ENCODE measurements around the gene HEBP2.

Gene HEBP2

DNA sequence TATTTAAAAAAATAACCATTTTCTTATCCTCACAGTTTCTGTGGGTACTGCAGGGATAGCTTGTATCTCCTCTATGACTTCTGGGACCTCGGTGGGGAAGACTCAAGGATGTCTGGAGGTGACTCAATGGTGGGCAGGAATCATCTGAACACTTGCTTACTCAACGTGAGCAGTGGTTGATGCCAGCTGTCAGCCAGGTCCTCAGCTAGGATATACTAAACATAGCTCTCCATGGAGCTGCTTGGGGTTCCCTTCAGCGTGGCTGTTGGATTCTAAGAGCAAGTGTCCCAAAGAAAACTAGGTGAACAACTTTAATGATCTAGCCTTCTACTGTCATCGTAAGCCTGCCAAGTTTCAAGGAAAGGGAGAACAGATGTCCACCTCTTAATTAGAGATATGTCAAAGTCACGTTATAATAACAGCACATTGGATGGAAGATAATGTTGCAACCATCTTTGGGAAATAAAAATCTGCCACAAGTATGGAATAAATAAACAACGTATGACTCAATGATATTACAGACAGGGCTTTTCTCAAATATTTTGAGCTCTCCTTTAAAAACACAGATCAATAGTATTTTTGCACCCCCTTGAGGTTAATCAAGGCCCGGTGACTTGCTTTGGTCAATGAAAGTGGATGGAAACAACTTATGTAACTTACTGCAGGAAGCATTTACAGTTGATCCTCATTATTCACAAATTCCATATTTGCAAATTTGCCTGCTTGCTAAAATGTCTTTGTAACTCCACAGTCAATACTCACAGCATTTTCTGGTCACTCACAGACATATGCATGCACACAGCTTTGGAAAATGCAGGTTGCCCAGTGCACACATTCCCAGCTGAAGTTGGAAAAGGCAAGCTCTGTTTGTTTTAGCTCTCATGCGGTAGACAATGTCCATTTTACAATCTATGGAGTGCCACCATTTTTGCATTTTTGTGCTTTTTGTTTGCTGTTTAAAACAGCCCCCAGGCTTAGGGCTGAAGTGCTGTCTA is 6.6 kb upstream of the HEBP2 start:
- no peak for DNase-seq

DNA sequence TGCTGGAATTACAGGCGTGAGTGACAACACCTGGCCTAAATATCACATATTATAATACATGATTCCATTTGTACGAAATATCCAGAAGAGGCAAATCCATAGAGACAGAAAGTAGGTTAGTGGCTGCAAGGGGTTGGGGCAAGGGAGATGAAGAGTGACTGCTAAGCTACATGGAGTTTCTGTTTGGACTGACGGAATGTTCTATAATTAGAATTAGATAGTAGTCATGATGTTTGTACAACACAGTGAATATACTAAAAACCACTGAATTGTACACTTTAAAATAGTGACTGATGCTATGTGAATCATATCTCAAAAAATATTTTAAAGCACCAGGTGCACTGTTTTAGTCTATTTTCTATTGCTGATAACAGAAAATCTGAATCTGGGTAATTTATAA is 3.7 kb upstream of the HEBP2 start:
- DNase-seq: no peak

DNA sequence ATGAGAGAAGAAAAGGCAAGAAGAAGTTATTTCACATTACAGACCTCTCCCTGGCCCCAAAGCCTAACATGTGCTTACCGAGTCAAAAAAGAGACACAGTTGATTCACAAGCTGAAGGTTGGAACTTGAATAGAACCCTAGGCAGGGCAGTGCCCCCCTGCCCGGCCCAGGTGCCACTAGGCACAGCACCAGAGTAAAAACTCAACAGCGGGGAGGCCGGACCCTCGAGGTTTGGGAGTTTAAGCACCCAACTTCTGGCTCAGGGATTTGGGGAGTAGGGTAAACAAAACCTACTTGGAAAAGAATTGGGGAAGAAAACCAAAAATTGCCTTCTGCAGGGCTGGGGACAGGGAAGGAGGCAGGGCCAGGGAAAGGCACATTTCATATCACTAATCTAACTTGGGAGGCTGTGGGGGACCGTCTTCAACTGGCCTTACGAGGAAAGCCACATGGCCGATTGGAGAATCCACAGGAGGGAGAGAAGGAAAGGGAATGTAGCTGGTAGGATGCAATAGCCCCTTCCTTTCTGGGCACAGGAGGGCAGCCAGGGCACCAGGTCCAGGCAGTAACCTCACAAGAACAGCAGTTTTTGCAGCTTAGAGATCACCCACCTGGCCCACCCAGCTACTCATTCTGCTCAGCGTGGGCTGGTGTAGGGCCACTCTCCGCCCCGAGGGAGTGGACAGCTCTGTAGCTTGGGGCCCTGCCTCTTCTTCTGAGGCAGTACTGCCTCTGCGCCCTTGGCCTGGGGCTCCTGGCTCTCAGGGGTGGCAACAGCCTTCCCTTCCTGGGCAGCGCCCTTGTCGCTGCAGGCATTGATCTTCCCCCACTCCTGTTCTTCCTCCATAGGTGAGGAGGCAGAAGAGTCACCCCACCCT is 1.8 kb upstream of the HEBP2 start:
- DNase-seq: no peak

DNA sequence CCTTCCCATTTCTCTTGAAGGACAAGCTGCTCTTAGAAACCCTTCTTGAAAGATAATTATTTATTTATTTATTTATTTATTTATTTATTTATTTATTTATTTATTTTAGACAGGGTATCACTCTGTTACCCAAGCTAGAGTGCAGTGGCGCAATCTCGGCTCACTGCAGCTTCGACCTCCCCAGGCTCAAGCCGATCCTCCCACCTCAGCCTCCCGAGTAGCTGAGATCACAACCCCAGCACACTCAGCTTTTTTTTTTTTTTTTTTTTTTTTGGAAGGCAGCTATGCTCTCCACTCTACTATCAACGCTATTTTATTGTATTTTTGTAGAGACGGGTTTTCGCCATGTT is 1.2 kb upstream of the HEBP2 start:
- DNase-seq: no peak

DNA sequence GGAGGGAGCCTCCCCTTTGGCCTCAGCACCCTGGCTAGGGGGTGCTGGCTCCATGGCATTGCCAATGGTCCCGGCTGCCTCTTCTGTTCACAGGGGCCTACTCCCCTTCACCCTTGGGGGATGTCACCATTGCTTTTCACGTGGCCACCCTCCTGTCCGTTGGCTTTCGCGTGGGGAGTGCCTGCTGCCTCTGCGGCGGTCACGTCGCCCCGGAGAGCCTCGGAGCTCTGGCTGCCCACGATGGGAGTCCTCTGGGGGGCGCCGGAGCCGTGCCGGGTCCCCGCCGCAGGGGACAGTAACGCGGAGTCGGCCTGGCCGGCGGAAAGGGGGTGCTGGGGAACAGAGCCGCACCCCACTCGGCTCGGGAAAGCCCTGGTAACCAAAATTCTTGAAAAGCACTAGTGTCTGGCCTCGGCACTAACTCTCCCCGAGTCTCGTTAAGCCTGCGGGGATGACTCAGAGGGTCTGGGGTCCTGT is 661 bp upstream of the HEBP2 start:
- peak; percentile 43 for DNase-seq

DNA sequence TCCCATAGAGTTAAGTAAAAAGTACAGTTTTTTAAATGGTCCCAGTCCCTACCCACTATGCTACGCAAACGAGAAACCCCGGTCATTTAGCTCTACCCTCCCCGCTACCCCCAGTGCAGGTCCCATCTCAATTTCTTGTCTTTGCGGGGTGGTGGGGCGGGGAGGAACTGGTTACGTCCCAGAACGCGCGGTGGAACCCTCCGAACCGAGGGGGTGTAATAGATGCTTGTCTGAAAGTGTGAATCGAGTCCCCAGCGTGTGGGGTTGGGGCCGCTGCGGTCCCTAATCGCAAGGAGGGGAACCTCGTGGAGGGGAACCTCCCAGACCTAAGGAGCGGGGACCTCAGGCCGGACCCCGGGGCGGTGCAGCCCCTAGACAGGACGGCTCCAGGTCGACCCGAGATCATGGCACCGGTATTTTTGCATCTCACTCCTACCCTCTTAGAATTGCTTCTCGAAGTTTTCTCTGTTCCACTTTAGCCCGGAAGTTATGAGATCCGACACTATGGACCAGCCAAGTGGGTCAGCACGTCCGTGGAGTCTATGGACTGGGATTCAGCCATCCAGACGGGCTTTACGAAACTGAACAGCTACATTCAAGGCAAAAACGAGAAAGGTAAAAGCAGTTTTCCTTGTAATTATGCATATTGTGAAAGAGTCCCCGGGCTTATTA is 779 bp downstream of the HEBP2 start:
- DNase-seq: peak; percentile 49

DNA sequence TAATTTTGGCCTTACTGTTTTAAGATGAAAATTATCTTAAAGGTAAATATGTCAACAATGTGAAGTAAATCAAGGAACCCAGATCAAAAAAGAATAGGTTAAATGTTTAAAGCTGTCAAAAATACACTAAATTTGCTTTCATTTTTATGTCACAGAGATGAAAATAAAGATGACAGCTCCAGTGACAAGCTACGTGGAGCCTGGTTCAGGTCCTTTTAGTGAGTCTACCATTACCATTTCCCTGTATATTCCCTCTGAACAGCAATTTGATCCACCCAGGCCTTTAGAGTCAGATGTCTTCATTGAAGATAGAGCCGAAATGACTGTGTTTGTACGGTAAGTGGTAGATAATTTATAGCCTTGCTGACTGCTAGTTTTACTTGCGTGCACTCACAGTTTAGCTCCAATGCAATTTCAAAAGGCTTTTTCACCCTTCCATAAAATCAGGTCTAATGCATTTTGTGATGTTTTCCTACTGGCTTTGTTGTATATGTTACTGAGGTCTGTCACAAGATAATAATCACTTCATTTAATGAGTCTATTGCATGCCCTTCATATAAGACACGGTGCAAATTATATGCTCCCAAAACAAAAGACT is 1.9 kb downstream of the HEBP2 start:
- DNase-seq: no peak

DNA sequence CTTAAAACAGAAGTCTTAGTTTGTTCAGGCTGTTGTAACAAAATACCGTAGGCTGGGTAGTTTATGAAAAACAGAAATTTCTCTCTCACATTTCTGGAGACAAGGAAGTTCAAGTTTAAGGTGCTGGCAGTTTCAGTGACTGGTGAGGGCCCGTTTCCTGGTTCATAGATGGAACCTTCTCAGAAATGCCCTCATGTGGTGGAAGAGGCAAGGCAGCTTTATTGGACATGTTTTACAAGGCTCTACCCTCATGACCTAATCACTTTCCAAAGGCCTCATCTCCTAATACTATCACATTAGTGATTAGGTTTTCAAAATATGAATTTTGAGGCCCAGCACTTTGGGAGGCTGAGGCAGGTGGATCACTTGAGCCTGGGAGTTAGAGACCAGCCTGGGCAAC is 2.4 kb downstream of the HEBP2 start:
- no peak for DNase-seq

DNA sequence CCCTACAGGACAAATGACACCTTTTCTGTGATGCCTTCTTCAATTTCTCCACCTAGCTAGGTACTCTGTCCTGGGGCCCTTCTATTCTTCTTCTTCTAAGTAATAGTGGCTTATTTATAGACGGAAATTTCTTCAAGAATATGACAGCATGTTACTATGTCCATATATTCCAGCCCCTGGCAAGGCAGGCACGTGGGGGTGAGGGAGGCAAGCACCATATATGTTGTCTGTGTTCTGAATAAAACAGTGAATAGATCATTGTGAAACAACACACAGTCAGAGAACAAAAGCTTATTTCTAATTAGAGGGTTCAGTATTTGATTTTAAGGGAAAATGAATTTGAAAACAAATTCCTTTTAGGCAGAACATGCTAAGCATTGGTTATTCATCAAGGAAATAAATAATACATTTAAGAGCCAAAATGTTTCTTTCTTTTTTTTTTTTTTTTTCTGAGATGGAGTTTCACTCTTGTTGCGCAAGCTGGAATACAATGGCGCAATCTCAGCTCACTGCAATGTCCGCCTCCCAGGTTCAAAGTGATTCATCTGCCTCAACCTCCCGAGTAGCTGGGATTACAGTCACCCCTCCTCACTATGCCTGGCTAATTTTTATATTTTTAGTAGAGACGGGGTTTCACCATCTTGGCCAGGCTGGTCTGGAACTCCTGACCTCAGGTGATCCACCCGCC is 6.2 kb downstream of the HEBP2 start:
- no peak for DNase-seq

DNA sequence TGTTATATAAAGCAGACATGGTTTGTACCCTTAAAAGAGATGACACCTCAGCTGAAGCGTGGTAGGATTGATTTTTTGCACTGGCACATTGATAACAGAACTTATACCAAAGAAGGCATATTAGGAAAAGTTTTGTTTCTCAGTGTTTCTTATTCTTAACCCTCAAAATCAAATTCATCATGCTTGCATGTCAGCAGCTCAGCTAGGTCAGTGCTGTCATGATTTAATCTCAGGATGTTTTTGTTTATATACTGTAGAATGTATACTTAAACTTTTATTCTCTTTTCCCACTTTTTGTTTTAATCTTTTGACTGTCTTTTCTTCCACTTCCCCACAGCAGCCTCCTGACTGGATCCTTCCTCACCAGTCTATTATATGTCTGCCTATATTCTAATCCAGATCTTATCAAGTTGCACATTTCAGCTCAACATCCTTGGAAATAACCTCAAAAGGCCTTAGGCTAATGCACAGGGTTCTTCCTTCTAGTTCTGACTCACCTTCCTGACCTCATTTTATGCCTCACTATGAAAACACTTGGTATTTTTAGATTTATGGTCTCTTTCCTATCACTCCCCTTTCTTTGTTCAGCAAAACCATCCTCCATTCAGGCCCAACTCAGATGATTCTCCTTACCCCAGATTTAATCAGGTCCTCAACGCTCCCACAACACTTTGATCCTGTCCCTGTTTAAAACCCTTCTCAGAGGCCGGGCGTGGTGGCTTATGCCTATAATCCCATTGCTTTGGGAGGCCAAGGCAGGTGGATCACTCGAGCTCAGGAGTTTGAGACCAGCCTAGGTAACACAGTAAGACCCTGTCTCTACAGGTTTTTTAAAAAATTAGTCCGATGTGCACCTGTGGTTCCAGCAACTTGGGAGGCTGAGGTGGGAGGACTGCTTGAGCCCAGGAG is 7.2 kb downstream of the HEBP2 start:
- DNase-seq: no peak

DNA sequence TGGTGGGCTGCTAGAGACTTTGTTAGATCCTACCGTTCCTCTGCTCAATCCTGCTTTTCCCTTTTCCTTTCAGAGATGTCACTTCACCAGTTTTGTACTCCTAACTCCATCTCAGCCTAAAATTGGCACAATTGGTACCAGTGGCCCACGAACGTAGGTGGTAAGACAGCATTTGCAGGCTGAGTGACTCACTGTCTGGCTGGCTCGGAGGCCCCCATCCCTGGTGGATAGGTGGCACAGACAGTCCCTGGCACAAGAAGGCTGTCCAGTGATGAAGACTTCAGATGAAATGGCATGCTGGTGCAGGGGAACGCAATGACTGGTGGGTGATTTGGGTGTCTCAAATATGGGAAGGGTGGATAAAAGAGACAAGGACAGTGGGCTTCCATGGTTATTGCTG is 11.1 kb downstream of the HEBP2 start:
- no peak for DNase-seq

DNA sequence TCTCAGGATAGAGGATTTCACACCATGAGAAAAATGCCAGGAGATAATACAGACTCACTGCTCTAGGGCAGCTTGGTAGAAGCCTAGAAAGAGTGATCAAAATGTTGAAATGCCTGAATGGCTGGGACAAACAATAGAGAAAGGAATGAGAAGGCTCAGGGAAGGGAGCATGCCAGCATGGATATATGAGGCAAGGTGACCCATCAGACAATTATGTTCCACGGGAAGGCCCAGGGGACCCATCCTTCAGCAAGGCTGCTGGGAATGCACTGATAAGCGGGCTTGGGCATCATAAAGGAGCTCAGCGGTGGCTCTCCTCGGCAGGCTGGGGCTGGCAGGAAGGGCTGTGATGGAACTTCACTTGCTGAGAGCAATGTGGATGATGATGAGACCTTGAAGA is 12.2 kb downstream of the HEBP2 start:
- no peak for DNase-seq

DNA sequence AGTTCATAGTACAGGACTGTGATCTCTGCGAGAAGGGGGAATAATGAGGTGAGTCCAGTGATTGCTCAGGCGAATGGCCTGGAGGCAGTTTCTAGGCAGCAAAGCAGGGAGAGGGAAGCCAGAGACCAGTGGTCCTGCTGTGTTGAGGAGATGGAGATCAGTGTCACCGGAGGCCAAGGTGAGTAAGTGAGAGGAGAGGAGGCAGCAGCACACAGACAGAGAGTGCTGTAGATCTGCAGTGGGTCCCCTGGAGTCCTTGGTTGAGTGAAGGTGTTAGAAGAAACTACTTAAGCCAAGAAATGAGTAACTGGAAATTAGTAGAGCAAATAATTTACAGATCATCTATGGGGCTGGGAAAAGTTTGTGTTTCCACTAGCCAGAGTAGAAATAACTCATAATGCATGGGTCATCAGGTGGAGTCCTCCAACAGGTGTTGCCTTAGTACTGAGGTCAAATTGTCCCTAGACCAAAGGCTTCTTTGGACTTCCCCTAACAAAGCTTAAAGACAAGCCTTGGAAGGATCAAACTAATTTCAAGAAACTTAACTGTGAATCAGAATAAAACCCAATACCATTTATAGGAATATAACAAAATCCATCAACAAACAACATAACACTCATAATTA is 13.6 kb downstream of the HEBP2 start:
- no peak for DNase-seq

DNA sequence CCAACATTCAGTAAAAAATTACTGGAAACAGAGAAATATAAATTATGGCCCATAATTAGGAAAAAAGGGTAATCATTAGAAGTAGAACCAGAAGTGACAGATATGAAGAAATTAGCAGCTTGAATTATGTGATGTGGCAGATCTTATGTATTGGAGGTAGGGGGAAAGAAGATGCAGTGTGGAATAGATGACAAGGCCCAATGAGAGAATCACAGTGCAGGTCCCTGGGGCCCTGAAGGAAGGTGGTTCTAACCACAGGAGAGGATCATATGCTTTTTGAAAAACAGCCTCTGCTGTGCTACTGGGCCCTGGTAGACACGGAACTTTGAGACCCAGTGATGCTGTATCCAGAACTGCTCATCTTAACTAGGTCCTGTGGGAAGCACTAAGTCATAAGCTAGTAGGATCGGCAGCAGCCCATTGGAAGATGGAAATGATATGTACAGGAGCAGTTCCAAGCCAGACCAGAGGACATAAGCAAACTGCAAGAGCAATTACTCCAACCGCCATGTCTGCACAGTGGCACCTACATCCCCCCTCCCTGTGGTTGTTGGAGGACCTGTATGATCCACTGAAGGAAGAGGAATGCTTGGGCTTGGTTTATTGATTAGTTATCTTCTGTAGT is 14.2 kb downstream of the HEBP2 start:
- DNase-seq: no peak

DNA sequence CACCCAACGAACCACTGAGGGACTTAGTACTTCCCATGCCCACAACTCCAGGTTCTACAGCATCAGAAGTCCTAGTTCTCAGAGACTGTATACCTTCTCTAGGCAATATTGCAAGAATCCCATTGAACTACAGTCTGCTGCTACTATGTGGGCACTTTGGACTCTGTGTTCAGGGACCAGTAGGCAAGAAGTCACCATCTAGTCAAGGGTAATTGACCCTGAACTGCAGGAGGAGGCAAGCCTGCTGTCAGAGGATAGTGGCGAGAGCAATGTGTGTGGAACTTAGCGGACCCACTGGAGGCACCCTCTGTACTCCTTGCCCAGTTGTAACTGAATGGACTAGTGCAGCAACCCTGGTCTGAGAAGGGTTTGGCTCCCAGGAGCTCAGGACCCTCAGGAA is 15.7 kb downstream of the HEBP2 start:
- DNase-seq: no peak

DNA sequence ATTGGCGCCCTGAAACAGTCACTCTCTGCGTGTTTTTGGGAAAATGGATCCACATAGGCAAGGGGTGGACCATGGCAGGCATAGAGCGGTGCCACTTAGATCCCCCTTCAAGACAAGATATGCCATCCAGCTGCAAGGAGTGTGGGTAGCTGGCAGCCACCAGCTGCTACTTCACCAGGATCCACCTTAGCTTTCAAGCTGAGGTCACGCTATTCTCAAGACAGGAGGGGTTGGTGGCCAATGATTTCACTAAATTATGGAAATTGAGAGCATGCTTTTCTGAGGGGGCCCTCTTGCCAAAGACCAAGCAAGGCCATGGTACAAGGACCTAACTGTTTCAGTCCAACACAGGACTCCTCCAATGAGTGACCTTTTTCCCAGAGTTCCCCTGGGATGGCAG is 16.3 kb downstream of the HEBP2 start:
- no peak for DNase-seq

DNA sequence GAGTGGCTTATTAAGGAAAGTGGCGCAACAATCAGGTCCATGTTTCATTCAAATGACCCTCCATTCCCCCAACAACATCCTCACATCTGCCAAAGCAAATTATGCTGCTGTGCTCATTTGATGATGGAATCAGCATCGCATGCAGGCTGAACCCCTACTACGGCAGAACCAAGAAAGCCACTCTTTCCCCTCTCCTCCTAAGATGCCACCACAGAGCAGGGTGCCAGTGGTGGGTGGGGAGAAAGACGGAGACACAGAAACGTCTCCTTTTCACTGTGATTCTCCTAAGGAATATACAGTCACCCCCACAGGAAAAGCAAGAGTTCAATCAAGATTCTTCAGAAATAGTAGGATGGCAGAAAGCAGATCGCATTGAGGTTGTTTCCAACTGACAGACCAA is 17.1 kb downstream of the HEBP2 start:
- DNase-seq: no peak

DNA sequence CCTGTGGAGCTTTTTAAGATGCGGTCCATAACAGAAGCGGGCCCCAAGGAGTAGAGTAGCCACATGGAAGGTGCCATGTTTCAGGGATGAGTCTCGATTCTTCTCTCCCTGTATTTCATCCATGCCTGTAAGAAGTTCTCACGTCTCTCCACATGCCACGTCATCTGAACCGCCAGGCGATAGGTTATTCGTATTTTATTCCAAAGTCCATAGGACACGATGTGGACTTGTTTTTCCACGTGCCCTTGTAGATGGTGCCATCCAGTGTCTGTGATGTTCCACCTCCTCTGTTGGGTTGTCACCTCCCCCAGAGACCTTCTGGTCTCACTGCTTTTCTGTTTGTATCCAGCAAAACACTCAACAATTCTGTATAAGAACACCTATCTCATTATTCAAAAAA is 17.6 kb downstream of the HEBP2 start:
- no peak for DNase-seq

DNA sequence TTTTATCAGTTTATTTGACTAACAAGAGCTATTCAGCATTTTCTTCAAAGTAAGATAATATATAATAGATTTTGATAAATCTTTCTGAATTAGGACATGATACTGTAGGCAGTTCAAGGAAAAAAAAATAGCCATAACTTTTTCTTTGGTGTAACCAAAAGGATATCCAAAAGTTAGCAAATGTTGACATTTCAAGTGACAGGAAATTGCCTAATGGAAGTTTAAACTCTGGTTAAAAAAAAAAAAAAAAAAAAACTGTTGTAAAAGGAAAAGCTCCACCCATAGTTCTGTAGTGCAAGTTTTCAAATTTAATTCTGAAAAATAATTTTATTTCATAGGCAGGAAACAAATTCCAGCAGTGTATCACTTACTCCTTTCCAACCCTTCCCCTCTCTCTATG is 18.8 kb downstream of the HEBP2 start:
- DNase-seq: no peak

All from activated CD4-positive, alpha-beta T cell treated with anti-CD3 and anti-CD28 coated beads for 48 hours (primary cell).